ENCODE measurements around the gene B4GALT3.
A peak's percentile ranks its signal among the peaks of the same experiment; 100 is the strongest.

B4GALT3 gene

GRCh38 chr1:161217831-161218230 lies 40.5 kb upstream of the B4GALT3 start:
- H3K27ac ChIP-seq = peak overlapping the region; percentile 80 to 94
- no peak for TF ChIP-seq CTCF (IDR thresholded peaks at IDR 0.05)
- peak overlapping the region; percentile 47 for H3K4me3 ChIP-seq
- no peak for DNase-seq (ENCODE audit: low spot score)

GRCh38 chr1:161216945-161217712 lies 39.8 kb upstream of the B4GALT3 start:
- TF ChIP-seq CTCF (IDR thresholded peaks at IDR 0.05) = no peak
- no peak for DNase-seq (ENCODE audit: low spot score)
- H3K4me3 ChIP-seq = peak overlapping the region; percentile 64
- H3K27ac ChIP-seq = peak overlapping the region; percentile 80 to 94

GRCh38 chr1:161215076-161215475 lies 37.8 kb upstream of the B4GALT3 start, which contains the start of gene FCER1G:
FCER1G (plus strand) TSS chr1:161215295; CDS start chr1:161215322, 27 bp downstream.
- Histone ChIP-seq H3K4me3 (peak within 1 kb of the TSS; percentile 55), H3K27ac (peak within 1 kb of the TSS; percentile 79 to 80)
- DNase-seq (ENCODE audit: low spot score) = no peak
- no peak for TF ChIP-seq CTCF (IDR thresholded peaks at IDR 0.05)

GRCh38 chr1:161214369-161214768 lies 37.1 kb upstream of the B4GALT3 start:
- TF ChIP-seq CTCF (IDR thresholded peaks at IDR 0.05) = no peak
- H3K27ac ChIP-seq = peak overlapping the region in 1 of 2 donors; percentile 63
- no peak for DNase-seq (ENCODE audit: low spot score)
- no peak overlapping the region for H3K4me3 ChIP-seq

- no peak overlapping the region for H3K4me3 ChIP-seq
- DNase-seq (ENCODE audit: low spot score) = no peak
- peak; percentile 83 for TF ChIP-seq CTCF (IDR thresholded peaks at IDR 0.05)
- peak overlapping the region in 1 of 2 donors; percentile 46 for H3K27ac ChIP-seq
Observed at GRCh38 chr1:161209790-161210409, 32.6 kb upstream of the B4GALT3 start.

- peak; percentile 89 for DNase-seq (ENCODE audit: low spot score)
- no peak for TF ChIP-seq CTCF (IDR thresholded peaks at IDR 0.05)
- H3K4me3 ChIP-seq = peak overlapping the region; percentile 50
- peak overlapping the region; percentile 68 to 91 for H3K27ac ChIP-seq
Observed at GRCh38 chr1:161207173-161207572, 29.9 kb upstream of the B4GALT3 start.
